H1 (cell line): ENCODE data around the gene DDX1.

Experiments used
- BRCA1 ChIP-seq: IDR thresholded peaks from 2 replicates; pipeline ENCODE4 v1.6.1; 2012; ENCODE audit warnings: low read depth, low read length, improper control_type of control experiment
- CBX5 ChIP-seq: fragments of 300-800, 300-1000 bp; sonication (generic); IDR thresholded peaks from 2 replicates; pipeline ENCODE4 v1.7.1; 2016; ENCODE audit warnings: antibody characterized with exemption, low read length, low read depth
- EP300 ChIP-seq, 2 experiments: IDR thresholded peaks; 1 replicate in 1 of 2; 2 replicates in 1 of 2; pipeline ENCODE4 v1.6.1; 2011 to 2012; ENCODE audit warnings: low read depth in 2 of 2, low read length in 2 of 2, mild to moderate bottlenecking in 2 of 2, borderline replicate concordance in 1 of 2, inconsistent platforms in 1 of 2, moderate library complexity in 1 of 2
- EZH2 ChIP-seq: fragments of 200-600 bp; sonication (generic); IDR thresholded peaks from 2 replicates; pipeline ENCODE4 v1.7.1; 2012; ENCODE audit warnings: low read depth, mild to moderate bottlenecking, moderate library complexity, low read length, inconsistent platforms; ENCODE audit not compliant: severe bottlenecking
- KDM1A ChIP-seq: fragments of 200-600, 300-600 bp; sonication (generic); IDR thresholded peaks from 2 replicates; pipeline ENCODE4 v1.7.1; 2016; ENCODE audit warnings: mild to moderate bottlenecking, low read length, borderline replicate concordance
- NRF1 ChIP-seq: IDR thresholded peaks from 2 replicates; pipeline ENCODE4 v1.6.1; 2011; ENCODE audit warnings: mild to moderate bottlenecking, low read depth, low read length, improper control_type of control experiment
- POLR2AphosphoS5 ChIP-seq: IDR thresholded peaks from 2 replicates; pipeline ENCODE4 v1.6.1; 2011; ENCODE audit warnings: low read depth, low read length
- RAD21 ChIP-seq, 2 experiments: IDR thresholded peaks in 1 of 2; conservative IDR thresholded peaks in 1 of 2; 2 replicates each; pipeline ENCODE4 v1.6.1; 2011; ENCODE audit warnings: low read depth in 2 of 2, low read length in 2 of 2, improper control_type of control experiment in 1 of 2, inconsistent platforms in 1 of 2, mild to moderate bottlenecking in 1 of 2, moderate library complexity in 1 of 2
- RFX5 ChIP-seq: IDR thresholded peaks from 2 replicates; pipeline ENCODE4 v1.6.1; 2011; ENCODE audit warnings: low read depth, low read length, improper control_type of control experiment, borderline replicate concordance
- SIN3A ChIP-seq, 2 experiments: IDR thresholded peaks in 1 of 2; conservative IDR thresholded peaks in 1 of 2; 2 replicates each; pipeline ENCODE4 v1.6.1; 2011 to 2012; ENCODE audit warnings: low read length in 2 of 2, improper control_type of control experiment in 1 of 2, low read depth in 1 of 2, mild to moderate bottlenecking in 1 of 2
- TAF1 ChIP-seq: IDR thresholded peaks from 2 replicates; pipeline ENCODE4 v1.6.1; 2011; ENCODE audit warnings: mild to moderate bottlenecking, low read depth, low read length
- TAF7 ChIP-seq: optimal IDR thresholded peaks from 2 replicates; pipeline ENCODE3; 2011; ENCODE audit warnings: low read depth, mild to moderate bottlenecking, inconsistent platforms, low read length, moderate library complexity, borderline replicate concordance
- TF ChIP-seq, protein P1 (sequence below), 3 experiments: IDR thresholded peaks; 1 replicate in 2 of 3; 2 replicates in 1 of 3; pipeline versions ENCODE4 v1.5.1 to v1.6.1; 2011; ENCODE audit warnings: low read length in 3 of 3, mild to moderate bottlenecking in 3 of 3, inconsistent platforms in 2 of 3, low read depth in 1 of 3, moderate library complexity in 1 of 3; ENCODE audit not compliant: insufficient read depth in 1 of 3; ENCODE audit errors: control extremely low read depth in 1 of 3

- TF ChIP-seq TAF7 (no peak), POLR2AphosphoS5 (no peak), KDM1A (no peak), BRCA1 (no peak), CBX5 (no peak), EZH2 (no peak), TAF1 (no peak), SIN3A (conservative IDR thresholded peaks at IDR 0.05 in 1 of 2, IDR thresholded peaks at IDR 0.05 in 1 of 2; ENCODE audit: low read depth in 1 of 2, low read length in 2 of 2) (no peak), NRF1 (no peak), RAD21 (IDR thresholded peaks at IDR 0.05 in 1 of 2, conservative IDR thresholded peaks at IDR 0.05 in 1 of 2; ENCODE audit: low read depth in 2 of 2, low read length in 2 of 2) (no peak), EP300 (IDR thresholded peaks at IDR 0.05; ENCODE audit: borderline replicate concordance in 1 of 2, low read depth in 2 of 2, low read length in 2 of 2) (no peak), RFX5 (no peak)
- TF ChIP-seq, protein P1, sequence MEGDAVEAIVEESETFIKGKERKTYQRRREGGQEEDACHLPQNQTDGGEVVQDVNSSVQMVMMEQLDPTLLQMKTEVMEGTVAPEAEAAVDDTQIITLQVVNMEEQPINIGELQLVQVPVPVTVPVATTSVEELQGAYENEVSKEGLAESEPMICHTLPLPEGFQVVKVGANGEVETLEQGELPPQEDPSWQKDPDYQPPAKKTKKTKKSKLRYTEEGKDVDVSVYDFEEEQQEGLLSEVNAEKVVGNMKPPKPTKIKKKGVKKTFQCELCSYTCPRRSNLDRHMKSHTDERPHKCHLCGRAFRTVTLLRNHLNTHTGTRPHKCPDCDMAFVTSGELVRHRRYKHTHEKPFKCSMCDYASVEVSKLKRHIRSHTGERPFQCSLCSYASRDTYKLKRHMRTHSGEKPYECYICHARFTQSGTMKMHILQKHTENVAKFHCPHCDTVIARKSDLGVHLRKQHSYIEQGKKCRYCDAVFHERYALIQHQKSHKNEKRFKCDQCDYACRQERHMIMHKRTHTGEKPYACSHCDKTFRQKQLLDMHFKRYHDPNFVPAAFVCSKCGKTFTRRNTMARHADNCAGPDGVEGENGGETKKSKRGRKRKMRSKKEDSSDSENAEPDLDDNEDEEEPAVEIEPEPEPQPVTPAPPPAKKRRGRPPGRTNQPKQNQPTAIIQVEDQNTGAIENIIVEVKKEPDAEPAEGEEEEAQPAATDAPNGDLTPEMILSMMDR (IDR thresholded peaks at IDR 0.05; ENCODE audit: control extremely low read depth in 1 of 3, insufficient read depth in 1 of 3, low read depth in 1 of 3, low read length in 3 of 3), result no peak
Measured at GRCh38 chr2:15591373-15591691, 336 bp upstream of the DDX1 start.
